ENCODE data around the gene RAB31.
"Not testable (repeated sequence)": the region's sequence is repeated elsewhere in the genome, so short reads cannot be mapped to it uniquely, and the experiment has no call there.

RAB31 gene, protein sequence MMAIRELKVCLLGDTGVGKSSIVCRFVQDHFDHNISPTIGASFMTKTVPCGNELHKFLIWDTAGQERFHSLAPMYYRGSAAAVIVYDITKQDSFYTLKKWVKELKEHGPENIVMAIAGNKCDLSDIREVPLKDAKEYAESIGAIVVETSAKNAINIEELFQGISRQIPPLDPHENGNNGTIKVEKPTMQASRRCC

DNA sequence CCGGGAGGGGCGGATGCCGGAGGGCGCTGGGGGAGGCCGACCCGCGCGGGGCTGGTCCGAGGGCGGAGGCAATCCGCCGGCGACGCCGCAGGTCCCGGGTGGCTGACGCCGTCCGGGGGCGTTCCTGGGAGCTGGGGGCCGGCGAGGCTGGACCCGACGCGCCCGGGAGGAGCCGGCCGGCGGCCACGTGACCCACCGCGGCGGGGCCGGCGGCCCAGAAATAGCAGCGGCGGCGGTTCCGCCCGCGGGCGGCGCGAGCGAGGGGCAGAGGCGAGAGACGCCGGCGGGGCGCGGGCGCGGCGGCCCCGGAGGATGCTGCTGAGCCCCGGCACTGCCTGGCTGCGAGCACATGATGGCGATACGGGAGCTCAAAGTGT lies at the start of gene RAB31:
Gene RAB31, plus strand, starts transcription at position 245 of the 377 bp plus-strand sequence. Its CDS starts 105 bp downstream, at position 350.
- no peak for DNase-seq

DNA sequence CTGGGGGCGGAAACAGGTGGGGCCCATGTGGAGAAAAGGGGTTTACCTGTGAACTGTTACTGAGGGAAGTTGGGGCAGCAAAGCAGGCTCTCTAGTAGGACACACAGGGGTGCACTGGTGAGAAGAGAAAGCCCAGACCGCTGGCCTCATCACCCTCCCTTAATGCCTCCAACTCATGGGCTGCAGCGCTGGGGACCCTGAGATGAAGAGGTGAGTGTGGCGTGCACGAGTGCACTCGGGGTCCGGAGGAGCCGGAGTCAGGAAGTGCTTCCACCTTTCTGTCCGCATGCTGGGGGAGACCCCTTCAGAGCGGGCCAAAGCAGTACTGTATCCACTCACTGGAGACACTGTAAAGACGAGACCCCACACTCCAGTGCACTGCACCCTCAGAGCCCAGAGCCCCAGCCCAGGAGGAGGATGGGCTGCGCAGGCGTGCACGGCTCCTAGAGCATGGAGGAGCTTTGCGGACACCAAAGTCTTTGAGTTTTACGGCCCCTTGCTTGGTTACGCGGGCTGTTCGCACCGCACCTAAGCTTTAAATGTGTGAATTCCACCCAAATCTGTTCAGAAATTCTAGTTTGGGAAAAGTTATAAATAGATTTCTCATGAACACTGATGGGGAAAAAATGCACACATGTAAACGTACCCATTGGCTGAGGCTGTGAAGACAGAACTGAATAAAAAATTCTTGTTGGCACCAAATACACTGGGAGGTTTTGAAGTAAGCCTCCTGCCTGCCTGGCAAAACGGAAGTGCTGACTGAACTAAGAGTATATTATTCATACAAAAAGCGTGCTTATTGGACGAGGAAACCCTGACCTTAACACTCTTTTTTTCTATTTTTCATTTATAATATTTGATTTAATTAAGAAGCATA lies 48.4 kb upstream of the RAB31 start:
- no peak for DNase-seq

DNA sequence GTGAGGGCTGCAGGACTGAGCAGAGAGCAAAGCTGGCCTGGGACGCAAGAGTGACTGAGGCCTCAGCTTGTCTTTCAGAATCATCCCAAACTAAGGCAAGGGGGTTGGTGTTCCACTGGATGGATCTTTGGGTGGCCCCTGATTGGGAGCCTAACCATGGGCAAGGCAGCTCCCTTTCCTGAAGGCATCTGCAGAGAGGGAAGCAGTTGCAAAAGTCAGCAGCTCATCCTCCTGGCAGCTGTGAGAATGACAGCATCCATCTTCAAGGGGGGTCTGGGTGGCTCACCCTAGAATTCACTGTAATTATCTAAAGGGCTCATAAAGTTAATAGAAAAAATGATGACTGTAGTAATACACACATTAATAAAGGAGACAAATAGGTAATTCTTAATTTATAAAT lies 46.5 kb upstream of the RAB31 start:
- no peak for DNase-seq

DNA sequence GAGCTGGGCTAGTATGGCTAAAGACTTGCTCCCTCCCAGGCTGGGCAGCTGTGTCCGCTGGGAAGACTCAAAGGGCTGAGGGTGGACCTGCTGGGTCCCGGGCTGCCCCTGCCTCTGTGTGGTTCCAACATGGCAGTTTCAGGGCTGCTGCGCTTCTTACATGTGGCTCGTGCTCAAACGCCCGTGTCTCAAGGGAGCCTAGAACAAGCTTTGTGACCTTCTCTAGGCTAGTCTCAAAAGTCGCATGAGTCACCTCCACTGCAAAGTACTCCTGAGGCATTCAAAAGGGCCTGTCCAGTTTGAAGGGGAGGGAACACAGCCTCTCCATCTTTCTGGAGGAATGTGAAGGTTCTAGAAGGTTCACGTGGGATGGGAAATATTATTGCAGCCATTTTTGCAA lies 44.7 kb upstream of the RAB31 start:
- DNase-seq = no peak

DNA sequence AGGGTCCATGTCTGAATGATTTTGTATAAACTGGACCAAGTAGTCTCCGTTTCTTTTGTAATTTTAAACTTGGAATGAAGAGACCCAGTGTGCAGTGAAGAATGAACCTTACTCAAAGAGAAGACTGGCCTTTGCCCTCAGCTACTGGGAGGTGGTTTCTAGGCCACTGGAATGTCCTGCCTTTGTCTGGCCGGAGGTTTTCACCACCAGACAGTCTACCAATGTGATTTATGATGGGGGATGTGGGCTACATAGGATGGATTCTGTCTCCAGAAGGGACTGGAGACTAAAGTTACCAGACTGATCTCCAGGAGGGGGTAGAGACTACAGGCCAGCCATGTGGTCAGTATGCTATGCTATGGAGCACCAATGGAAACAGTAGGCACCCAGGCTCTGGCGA lies 42.8 kb upstream of the RAB31 start:
- no peak for DNase-seq

DNA sequence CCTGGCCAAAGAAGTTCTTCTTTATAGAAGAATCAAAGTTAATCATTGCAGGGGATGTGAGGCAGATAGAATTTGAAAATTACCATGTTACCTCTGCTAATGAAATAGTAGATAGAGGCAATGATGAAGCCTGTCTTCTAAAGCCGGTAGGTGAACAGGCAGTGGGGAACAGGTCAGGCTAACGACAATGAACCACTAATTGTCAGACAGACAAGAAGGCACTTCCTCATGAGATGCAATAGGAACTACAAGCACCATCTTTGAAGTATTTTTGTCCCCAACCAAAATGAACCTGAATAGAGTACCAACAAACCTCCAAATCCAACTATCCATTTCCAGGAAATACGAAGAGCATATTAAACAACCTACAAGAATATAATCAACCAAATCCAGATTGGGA lies 41.6 kb upstream of the RAB31 start:
- no peak for DNase-seq

DNA sequence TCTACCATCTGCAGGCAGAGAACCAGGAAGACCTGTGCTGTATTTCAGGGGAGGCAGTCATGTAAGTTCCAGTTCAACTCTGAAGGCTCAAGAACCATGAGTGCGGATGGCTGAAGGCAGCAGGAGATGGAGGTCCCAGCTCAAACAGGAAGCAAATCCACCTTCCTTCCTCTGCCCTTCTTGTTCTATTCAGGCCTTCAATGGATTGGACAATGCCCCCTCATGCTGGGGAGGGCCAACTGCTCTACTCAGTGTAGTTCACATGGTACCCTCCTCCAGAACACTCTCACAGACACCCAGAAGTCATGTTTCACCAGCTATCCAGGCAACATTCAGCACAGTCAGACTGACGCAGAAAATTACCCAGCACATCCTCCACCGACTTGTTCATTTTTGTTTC lies 39.1 kb upstream of the RAB31 start:
- no peak for DNase-seq

DNA sequence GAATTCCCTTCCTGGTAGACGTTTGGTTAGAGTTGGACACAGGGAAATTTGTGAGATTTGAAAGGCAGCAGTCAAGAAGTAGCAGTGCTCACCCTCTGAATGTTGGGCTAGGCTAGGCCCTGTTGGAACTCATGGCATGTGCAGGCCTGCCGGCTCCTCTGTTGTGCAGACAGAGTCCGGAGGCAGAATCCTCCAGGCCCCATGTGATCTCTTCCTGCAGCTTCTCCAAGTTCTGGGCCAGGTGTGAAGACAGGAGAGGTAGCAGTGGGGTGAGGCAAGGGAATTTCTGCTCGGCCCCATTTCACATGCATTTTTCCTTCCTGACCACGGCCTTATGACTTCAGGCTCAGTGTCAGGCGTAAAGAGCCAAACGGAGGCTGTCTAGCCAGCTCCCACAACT lies 36.9 kb upstream of the RAB31 start:
- no peak for DNase-seq

DNA sequence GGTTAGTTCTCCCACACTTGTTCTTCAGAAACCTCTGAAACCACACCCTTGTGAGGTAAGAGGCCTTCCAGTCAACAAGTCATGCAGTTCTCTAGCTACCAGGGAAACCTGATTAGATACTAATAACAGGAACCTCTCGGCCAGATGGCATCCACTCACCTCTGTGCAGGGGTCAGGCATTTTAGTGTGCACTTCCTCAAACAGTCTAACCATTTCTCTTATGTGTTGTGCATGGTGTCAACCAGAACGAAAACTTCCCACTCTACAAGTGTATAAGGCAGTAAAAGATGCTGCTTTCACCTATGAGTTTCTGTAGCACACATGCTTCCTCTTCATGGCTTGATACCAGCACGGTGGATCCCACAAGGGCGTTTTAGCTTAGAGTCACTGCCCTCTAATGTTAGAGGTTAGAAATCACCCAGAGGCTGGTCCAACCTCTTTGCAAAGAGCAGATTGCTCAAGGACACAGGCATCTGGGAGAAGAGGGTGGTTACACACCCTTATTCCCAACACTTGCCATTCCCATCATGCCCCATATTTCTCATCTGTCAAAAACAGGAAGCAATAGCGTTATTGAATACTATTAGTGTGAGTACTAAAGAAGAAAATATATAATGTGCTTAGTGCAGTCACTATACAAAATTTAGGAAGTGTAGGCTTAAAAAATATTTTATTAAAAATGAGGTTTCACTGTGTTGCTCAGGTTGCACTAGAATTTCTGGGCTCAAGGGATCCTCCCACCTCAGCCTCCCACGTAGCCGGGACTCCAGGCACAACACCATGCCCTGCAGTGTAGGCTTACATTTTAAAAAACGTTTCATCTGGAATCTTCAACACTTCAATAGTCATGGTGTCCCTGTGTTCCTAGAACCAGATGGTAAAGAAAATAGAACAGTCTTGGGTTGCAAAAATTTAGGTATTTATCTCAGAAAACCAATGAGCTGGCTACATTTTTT lies 34.5 kb upstream of the RAB31 start:
- peak; percentile 15 for DNase-seq

DNA sequence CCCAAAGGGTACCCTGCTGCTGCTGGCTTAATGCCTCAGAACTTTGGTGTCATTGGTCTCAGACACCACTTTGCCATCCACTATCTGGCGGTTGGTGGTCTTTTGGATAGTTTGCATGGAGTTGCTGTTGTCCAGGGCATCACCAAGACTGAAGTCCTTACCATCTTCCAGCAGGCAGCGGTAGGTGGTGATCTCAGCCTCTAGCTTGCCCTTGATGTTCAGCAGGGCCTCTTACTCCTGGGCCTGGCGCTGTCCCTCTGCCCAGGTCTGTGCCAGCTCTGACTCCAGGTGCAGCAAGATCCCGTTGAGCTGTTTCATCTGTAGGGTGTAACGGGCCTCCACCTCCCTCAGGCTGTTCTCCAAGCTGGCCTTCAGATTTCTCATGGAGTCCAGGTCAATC lies 29.9 kb upstream of the RAB31 start:
- not testable (repeated sequence) for DNase-seq

DNA sequence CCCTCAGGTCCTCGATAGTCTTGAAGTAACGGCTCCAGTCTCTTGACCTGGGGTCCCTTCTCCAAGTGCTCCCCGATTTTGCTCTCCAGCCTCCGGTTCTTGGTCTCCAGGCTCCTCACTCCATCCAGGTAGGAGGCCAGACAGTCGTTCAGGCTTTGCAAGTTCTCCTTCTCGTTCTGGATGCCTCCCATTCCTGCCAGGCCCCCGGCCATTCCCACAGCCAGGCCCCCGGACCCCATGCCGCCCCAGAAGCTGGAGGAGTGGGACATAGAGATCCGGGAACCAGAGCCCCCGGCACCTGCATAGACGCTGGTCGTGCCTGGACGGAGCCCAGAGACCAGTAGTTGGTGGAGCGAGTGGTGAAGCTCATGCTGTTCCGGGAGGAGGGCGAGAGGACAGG lies 29.0 kb upstream of the RAB31 start:
- DNase-seq = no peak

DNA sequence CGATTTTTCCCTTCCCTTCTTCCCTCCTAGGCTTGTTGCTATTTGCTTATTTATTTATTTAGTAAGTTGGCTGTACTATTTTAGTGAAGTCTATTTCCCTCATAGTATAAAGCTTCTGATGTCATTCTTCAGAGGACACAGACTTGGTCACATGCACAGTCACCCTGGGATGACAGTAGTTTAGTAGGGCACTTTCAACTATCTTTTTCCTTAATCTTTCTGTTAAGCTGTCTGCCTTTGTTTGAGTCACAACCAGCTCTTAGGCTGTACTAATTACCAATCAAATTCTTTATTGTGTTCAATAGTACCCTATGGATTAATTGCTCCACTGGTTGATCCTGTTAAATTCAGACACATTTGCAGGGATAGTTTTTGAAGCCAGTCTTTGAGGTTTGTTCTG lies 26.9 kb upstream of the RAB31 start:
- no peak for DNase-seq

DNA sequence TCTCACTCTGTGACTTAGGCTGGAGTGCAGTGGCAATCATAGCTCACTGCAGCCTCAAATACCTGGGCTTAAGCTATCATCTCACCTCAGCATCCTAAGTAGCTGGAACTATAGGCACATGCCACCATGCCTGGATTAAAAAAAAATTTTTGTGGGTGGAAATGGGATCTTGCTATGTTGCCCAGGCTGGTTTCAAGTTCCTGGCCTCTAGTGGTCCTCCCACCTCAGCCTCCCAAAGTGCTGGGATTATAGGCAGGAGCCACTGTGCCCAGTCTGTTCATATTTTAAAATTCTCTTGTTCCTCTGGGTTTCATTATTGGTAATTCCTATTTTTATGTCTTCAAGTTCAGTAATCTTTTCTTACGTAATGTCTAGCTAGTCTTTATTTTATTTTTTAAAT lies 25.5 kb upstream of the RAB31 start:
- DNase-seq = no peak

DNA sequence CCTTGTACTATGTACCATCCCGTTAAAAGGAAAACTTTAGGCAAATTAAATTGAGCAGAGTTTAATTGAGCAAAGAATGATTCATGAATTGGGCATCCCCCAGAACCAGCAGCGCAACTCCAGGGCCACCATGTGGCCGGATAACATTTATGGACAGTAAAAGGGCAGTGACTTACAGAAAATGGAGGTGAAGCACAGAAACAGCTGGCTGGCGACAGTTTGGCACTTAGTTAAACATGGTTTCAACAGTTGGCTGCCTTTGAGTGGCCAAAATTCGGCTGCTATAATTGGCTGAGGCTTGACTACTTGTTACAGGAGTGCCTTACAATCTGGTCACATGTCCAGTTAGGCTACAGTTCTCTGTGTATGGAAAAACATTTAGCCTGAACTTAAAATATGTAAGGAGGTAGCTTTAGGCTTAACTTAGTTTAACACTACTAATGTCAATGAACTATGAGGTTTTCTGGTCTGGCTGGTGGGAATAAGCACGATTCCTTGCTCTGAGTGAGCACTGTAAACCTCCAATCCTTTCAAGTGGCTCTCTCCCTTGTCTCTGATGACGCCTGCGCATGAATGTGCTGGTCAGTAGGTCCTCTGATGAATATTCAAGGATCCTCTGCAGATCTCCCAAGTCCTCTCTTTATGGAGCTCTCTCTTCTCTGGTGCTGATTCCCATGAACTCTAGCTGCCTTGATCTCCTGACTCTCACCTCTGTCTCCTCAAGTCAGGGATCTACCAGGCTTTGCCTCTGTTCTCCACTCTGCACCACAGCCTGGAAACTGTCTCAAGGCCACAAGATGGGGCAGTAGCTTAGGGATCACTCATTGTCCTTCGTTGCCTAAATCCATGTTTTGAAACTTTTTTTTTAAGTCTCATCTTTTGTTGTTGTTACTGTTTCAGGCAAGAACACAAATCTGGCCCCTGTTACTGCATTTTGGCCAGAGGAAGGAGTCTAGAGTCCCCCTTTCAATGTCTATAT lies 24.4 kb upstream of the RAB31 start:
- DNase-seq = no peak

DNA sequence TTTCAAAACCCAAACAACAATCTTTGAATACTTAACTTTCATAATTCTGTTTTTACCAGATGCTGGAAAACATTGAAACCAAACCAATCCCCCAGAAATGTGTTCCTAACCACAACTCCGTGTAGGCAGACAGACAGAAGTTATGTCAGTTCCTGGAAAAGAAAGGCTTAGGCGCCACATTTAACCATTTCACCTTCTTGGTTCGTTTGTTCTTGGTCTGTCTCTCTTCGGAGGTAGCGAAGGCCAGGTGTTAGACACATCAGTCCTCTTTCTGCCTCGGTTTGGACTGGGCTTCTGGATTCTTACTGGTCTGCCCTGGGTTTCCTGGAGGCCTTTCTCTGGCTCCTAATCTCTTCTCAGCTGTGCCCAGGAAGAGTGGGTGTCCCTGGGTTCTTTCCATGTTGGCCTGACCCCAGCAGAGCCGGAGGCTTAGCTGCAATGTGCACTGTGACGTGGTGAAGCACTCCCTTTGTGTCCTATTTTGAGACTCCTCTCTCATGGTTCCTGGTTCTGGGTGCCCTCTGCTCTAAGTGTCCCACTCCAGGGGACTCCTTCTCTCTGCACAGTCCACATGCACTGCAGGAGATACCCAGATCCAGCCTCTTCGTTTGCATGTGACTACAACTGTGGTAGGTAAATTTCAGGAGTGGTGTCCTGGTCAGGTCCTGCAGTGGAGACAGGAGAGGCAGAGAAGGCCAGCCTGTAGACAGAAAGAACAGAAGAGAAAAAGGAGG lies 23.1 kb upstream of the RAB31 start:
- DNase-seq = no peak

DNA sequence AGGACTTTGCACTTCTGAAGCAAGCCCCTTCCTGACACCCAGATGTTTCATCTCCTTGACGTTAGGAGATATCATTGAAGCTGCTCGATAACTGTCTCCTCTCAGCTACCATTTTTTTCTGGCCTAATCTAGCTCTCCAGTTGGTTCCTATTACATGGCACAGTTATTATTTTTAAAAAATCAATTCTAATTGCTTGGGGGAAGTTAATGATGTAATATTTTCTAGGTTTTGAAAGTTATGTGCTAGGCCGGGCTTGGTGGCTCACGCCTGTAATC lies 22.5 kb upstream of the RAB31 start:
- DNase-seq = no peak

DNA sequence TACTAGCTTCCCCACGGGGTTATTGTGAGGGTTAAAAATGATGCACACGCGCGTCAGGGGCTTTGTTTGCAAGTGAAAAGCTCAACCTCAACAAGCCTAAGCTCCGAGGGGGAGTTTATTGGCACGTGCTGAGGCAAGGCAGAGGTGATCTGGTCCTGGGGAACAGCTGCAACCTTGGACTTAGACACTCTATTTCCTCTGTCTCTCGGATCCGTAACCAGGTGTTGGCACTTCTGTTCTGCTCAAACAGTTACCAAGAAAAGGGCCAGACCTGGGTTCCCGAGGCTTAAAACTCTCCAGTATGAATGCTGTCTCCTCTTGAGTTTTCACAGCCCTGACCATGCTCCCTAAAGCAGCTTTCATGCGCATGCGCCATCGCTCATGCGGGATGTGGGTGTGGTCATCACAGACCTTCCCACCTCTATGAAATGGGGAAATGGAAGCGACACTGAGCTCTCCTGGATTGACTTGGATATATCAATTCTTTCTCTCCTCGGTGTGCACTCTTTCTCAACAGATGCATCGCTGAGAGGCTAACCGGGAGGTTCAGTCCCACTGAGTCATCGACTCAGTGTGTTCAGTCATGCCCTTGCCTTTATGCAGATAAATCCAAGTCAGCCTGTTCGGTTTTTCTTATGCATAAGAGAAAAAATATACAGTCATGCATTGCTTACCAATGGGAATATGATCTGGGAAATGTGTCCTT lies 19.9 kb upstream of the RAB31 start:
- DNase-seq = no peak

DNA sequence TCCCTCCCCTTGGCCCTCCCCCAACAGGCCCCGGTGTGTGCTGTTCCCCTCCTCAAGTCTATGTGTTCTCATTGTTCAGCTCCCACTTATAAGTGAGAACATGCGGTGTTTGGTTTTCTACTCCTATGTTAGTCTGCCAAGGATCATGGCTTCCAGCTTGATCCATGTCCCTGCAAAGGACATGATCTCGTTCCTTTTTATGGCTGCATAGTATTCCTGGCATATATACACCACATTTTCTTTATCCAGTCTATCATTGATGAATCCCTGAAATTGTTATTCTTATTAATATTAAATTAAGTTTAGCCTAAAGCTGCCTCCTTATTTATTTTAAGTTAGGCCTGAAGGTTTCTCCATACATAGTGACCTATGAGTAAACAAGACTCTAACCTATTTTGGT lies 18.8 kb upstream of the RAB31 start:
- DNase-seq = no peak

DNA sequence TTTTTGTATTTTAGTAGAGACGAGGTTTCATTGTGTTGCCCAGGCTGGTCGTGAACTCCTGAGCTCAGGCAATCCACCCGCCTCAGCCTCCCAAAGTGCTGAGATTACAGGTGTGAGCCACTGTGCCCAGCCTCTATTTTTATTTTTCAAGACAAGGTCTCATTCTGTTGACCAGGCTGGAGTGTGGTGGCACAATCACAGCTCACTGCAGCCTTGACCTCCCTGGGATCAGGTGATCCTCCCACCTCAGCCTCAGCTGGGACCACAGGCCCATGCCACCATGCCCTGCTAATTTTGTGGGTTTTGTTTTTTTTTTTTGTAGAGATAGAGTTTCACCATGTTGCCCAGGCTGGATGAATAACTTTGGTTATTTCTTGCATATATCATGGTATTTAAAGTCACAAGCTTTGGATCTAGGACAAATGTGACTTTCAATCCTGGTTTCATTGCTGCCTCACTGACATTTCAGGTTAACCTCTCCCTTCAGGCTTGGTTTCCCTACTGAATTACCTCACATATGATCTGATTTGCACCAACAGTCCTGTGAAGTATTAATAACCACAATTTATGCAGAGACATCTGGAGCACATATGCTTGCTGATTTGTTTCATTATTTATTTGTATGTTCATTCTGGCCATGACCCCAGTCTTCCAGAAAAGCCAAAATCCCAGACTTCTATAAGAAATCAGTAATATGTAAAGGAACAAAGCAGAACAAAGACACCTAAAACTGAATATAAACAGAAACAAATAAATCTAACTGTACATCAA lies 17.5 kb upstream of the RAB31 start:
- no peak for DNase-seq

DNA sequence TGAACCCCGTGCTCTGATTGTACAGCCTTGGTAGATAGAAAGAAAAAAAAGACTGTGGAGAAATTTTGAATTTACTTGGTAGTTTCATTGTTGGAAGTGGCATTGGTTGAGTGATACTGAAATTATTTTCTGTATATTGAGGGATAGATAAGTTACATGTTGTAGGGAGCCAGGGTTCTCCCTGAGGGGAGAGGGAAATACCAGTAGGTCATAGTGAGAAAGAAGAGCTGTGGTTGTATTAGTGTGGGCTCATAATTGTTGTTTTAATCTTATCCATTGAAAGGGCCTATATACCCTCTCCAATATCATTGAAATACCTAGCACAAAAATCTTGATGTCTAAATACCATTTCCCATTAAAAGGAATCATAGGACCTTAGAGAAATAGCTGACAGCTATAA lies 16.9 kb upstream of the RAB31 start:
- no peak for DNase-seq
